Caco-2 (cell line): ENCODE data around the gene GCM1. TPM values are rescaled to one million over a fixed set of nuclear protein-coding genes. Genes with fewer than 3 reads are reported as not detected.
"Not testable (repeated sequence)": the region's sequence is repeated elsewhere in the genome, so short reads cannot be mapped to it uniquely, and the experiment has no call there.

Source experiments
- BruUV-seq: library from RNA; stranded (reverse); fragments of 400-500 nt; replicated peaks from 2 replicates; lab custom pipeline; 2021; lab: Mats Ljungman, UMichigan
- CTCF ChIA-PET: fragments of 300-600 bp; sonication (Branson Sonifier 250); formaldehyde crosslinking; loops from one replicate; lab custom pipeline; 2022; ENCODE audit warnings: antibody characterized with exemption; lab: Charles Lee
- POLR2A ChIA-PET: fragments of 300-600 bp; sonication (Branson Sonifier 250); formaldehyde crosslinking; loops from one replicate; lab custom pipeline; 2022; ENCODE audit warnings: antibody characterized with exemption; lab: Charles Lee
- DNase-seq, 2 experiments: peaks; one replicate each; pipeline versions ENCODE4 v3.0.0 to v3.0.0-alpha.2; 2020 to 2022
- H3K27me3 ChIP-seq: replicated peaks from 2 replicates; pipeline ENCODE4 v1.6.0; 2011; ENCODE audit warnings: low read length; ENCODE audit not compliant: control insufficient read depth, insufficient read depth
- H3K36me3 ChIP-seq: 2 replicates; pipeline ENCODE4 v1.5.1; 2011; ENCODE audit warnings: low read length; ENCODE audit not compliant: control insufficient read depth, insufficient read depth
- H3K4me1 ChIP-seq: fragments of 250-450 bp; sonication (Bioruptor Pico); 2 replicates; pipeline ENCODE4 v1.5.1; 2020; ENCODE audit warnings: mild to moderate bottlenecking
- H3K4me3 ChIP-seq: 2 replicates; pipeline ENCODE4 v1.5.1; 2011; ENCODE audit warnings: low read depth, mild to moderate bottlenecking, control low read depth, low read length
- H3K9me3 ChIP-seq: fragments of 250-450 bp; sonication (Bioruptor Pico); 2 replicates; pipeline ENCODE4 v1.5.1; 2020; ENCODE audit warnings: mild to moderate bottlenecking, moderate library complexity
- H3K27ac Mint-ChIP-seq: one replicate; pipeline ENCODE4 v1.8.0; 2022; ENCODE audit warnings: mixed read lengths; ENCODE audit not compliant: unreplicated experiment
- H3K27me3 Mint-ChIP-seq: one replicate; pipeline ENCODE4 v1.8.0; 2022; ENCODE audit warnings: mixed read lengths; ENCODE audit not compliant: insufficient read depth, unreplicated experiment
- H3K36me3 Mint-ChIP-seq: one replicate; pipeline ENCODE4 v1.8.0; 2022; ENCODE audit warnings: mild to moderate bottlenecking, mixed read lengths; ENCODE audit not compliant: insufficient read depth, unreplicated experiment
- H3K4me1 Mint-ChIP-seq: one replicate; pipeline ENCODE4 v1.8.0; 2022; ENCODE audit warnings: low read depth, mixed read lengths; ENCODE audit not compliant: unreplicated experiment
- H3K4me3 Mint-ChIP-seq: one replicate; pipeline ENCODE4 v1.8.0; 2022; ENCODE audit warnings: mild to moderate bottlenecking, moderate library complexity, mixed read lengths; ENCODE audit not compliant: unreplicated experiment
- H3K9me3 Mint-ChIP-seq: one replicate; pipeline ENCODE4 v1.8.0; 2022; ENCODE audit warnings: mixed read lengths; ENCODE audit not compliant: unreplicated experiment
- intact Hi-C: fragments of 100-400 bp; cut with micrococcal nuclease; formaldehyde crosslinking; loops from one replicate; pipeline ENCODE4 v1.10.0; 2022; ENCODE audit not compliant: unreplicated experiment
- total RNA-seq: library from RNA; stranded (reverse); gene quantifications from 2 replicates; pipeline ENCODE4 v1.2.3, GENCODE V29; 2022
- TF ChIP-seq, protein P1 (sequence below), 2 experiments: fragments of 200-600 bp in 1 of 2; IDR thresholded peaks; 1 replicate in 1 of 2; 2 replicates in 1 of 2; pipeline versions ENCODE4 v1.5.1 to v1.8.0; 2011 to 2022; ENCODE audit warnings: antibody characterized with exemption in 1 of 2, control low read depth in 1 of 2, inconsistent platforms in 1 of 2, low read depth in 1 of 2, low read length in 1 of 2, mild to moderate bottlenecking in 1 of 2, moderate library complexity in 1 of 2; ENCODE audit not compliant: insufficient read depth in 1 of 2, severe bottlenecking in 1 of 2, unreplicated experiment in 1 of 2

The GCM1 gene
- total RNA-seq, 1 experiment from 2014 or later: 0.79 TPM

DNA sequence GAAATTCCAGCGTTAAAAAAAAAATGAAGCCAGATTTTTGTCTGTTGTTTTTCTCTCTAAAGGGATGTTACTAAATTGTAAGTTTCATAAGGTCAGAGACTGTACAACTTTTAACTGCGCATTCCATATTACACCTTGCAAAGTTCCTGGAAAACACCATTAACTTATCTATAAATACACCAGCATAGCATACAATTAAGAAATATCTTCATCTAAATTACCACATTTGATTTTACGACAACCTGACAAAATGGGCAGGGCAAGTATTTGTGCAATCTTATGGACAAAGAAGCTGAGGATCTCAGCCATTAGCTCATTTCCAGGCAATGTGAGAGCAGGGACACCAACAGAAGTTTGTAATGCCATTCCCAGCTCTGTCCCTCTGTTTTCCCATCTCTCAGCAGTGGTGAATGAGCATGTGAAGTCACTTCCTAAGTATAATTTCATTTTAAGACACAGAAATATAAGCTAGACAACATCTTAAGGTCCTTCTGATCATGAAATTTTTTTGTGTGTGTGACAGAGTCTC, 12.9 kb upstream of the GCM1 start:
- Histone ChIP-seq H3K36me3 (no peaks in the 10 kb centered on the region), H3K9me3 (peaks cover 5% of the 10 kb centered on the region), H3K4me3 (no peak overlapping the region), H3K4me1 (peaks cover 21% of the 10 kb centered on the region), H3K27me3 (no peaks in the 10 kb centered on the region)
- intact Hi-C loops: no loop called here
- TF ChIP-seq, protein P1, sequence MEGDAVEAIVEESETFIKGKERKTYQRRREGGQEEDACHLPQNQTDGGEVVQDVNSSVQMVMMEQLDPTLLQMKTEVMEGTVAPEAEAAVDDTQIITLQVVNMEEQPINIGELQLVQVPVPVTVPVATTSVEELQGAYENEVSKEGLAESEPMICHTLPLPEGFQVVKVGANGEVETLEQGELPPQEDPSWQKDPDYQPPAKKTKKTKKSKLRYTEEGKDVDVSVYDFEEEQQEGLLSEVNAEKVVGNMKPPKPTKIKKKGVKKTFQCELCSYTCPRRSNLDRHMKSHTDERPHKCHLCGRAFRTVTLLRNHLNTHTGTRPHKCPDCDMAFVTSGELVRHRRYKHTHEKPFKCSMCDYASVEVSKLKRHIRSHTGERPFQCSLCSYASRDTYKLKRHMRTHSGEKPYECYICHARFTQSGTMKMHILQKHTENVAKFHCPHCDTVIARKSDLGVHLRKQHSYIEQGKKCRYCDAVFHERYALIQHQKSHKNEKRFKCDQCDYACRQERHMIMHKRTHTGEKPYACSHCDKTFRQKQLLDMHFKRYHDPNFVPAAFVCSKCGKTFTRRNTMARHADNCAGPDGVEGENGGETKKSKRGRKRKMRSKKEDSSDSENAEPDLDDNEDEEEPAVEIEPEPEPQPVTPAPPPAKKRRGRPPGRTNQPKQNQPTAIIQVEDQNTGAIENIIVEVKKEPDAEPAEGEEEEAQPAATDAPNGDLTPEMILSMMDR (IDR thresholded peaks at IDR 0.05; ENCODE audit: insufficient read depth in 1 of 2, low read depth in 1 of 2, low read length in 1 of 2, severe bottlenecking in 1 of 2, unreplicated experiment in 1 of 2): no peak
- Mint-ChIP-seq H3K27ac (no peak overlapping the region), H3K4me1 (no peaks in the 10 kb centered on the region), H3K36me3 (no peaks in the 10 kb centered on the region), H3K9me3 (no peaks in the 10 kb centered on the region), H3K4me3 (no peak overlapping the region), H3K27me3 (no peaks in the 10 kb centered on the region)
- DNase-seq: no peak
- no TSS peak for BruUV-seq
- CTCF ChIA-PET: interaction anchor here (0.7 kb wide), 1 partner anchor 215 kb away, joined by 3 read pairs; no protein-coding TSS in a partner anchor
- POLR2A ChIA-PET: no interaction called here

- BruUV-seq: no TSS peak
- Mint-ChIP-seq H3K27me3 (no peaks in the 10 kb centered on the region), H3K9me3 (no peaks in the 10 kb centered on the region), H3K27ac (no peak overlapping the region), H3K4me1 (no peaks in the 10 kb centered on the region), H3K36me3 (no peaks in the 10 kb centered on the region), H3K4me3 (no peak overlapping the region)
- Histone ChIP-seq H3K27me3 (no peaks in the 10 kb centered on the region), H3K36me3 (no peaks in the 10 kb centered on the region), H3K4me1 (peaks cover 21% of the 10 kb centered on the region), H3K9me3 (peaks cover 5% of the 10 kb centered on the region), H3K4me3 (no peak overlapping the region)
- intact Hi-C loops: loop anchor here (2.0 kb wide), 1 partner anchor 55 kb away; no protein-coding TSS in a partner anchor
- TF ChIP-seq, protein P1 (IDR thresholded peaks at IDR 0.05; ENCODE audit: insufficient read depth in 1 of 2, low read depth in 1 of 2, low read length in 1 of 2, severe bottlenecking in 1 of 2, unreplicated experiment in 1 of 2): no peak
- CTCF ChIA-PET: interaction anchor here (0.6 to 1.4 kb wide), 3 partner anchors 25 to 234 kb away, joined by 3 read pairs; no protein-coding TSS in a partner anchor
- POLR2A ChIA-PET: no interaction called here
- peak; percentile 52 for DNase-seq
These were observed 10.9 kb upstream of the GCM1 start for GRCh38 chr6:53159558-53159957.

DNA sequence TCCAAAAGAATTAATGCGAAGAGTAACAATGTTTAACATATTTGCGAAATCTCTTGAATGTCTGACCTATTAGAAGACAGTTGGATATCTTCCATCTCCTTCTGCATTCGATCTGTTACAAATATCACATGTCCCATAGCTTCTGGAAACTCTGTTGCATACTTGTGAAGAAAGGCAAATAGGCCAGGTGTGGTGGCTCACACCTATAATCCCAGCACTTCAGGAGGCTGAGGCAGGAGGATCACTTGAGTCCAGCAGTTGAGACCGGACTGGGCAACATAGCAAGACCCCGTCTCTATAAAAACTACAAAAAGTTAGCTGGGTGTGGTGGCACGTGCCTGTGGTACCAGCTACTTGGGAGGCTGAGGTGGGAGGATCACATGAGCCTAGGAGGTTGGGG, 9.4 kb upstream of the GCM1 start:
- H3K4me3 ChIP-seq, H3K27me3 Mint-ChIP-seq, H3K36me3 Mint-ChIP-seq, H3K27ac Mint-ChIP-seq, POLR2A ChIA-PET, H3K9me3 ChIP-seq, H3K9me3 Mint-ChIP-seq, H3K4me1 Mint-ChIP-seq, BruUV-seq, H3K4me3 Mint-ChIP-seq, H3K36me3 ChIP-seq, CTCF ChIA-PET, H3K27me3 ChIP-seq, DNase-seq: not testable (repeated sequence)
- intact Hi-C loops: loop anchor here (2.0 kb wide), 1 partner anchor 53 kb away; no protein-coding TSS in a partner anchor
- H3K4me1 ChIP-seq: peaks cover 21% of the 10 kb centered on the region

GRCh38 chr6:53155279-53155678, 6.6 kb upstream of the GCM1 start:
- H3K36me3 Mint-ChIP-seq, H3K27me3 Mint-ChIP-seq, H3K4me3 Mint-ChIP-seq, H3K9me3 Mint-ChIP-seq, H3K4me1 ChIP-seq, BruUV-seq, intact Hi-C loops, H3K4me1 Mint-ChIP-seq, POLR2A ChIA-PET, CTCF ChIA-PET, DNase-seq, H3K9me3 ChIP-seq, H3K27ac Mint-ChIP-seq, H3K27me3 ChIP-seq, H3K36me3 ChIP-seq, H3K4me3 ChIP-seq: not testable (repeated sequence)
